Glomerular endothelial cell (primary cell): ENCODE data around the gene SLC25A47. TPM values are rescaled to one million over a fixed set of nuclear protein-coding genes. Genes with fewer than 3 reads are reported as not detected.
"Not testable (repeated sequence)": the region's sequence is repeated elsewhere in the genome, so short reads cannot be mapped to it uniquely, and the experiment has no call there.

Experiments used
- DNase-seq: peaks from one replicate; pipeline ENCODE4 v3.0.0-alpha.2; 2011; ENCODE audit warnings: low read depth, low spot score; ENCODE audit errors: extremely low read depth
- total RNA-seq: library from RNA; depleted of rRNA; stranded (reverse); fragments of >200 nt; gene quantifications from 2 replicates; pipeline ENCODE4 v1.2.3, GENCODE V29; 2015

The SLC25A47 gene, protein sequence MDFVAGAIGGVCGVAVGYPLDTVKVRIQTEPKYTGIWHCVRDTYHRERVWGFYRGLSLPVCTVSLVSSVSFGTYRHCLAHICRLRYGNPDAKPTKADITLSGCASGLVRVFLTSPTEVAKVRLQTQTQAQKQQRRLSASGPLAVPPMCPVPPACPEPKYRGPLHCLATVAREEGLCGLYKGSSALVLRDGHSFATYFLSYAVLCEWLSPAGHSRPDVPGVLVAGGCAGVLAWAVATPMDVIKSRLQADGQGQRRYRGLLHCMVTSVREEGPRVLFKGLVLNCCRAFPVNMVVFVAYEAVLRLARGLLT
- 0.05 TPM in 1 of 2 replicates, not detected in the other for total RNA-seq

- no peak for DNase-seq
Measured at GRCh38 chr14:100323121-100323941, at the start of gene SLC25A47. Gene SLC25A47, plus strand, starts transcription at chr14:100323339. Its CDS starts 76 bp downstream, at chr14:100323415.

- DNase-seq, result no peak
Measured at GRCh38 chr14:100274250-100274649, 48.9 kb upstream of the SLC25A47 start.

DNA sequence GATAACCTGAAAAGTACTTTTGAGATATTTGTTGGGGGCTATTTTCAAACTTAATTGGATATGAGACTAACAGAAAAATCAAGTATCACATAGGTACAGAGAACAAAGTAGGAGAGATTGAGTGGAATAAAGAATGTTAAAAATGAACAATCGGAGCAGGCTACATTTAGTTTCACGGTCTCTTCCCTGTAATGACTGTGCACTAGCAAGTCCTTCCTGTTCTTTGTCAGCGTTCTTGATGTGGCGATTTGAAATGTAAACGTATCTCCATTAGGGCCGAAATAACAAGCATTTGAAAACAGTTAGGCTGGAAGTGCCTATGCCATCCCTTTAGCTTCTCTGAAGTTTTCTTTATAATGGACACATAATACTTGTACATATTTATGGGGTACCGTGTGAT, 47.9 kb upstream of the SLC25A47 start:
- DNase-seq, result no peak

DNA sequence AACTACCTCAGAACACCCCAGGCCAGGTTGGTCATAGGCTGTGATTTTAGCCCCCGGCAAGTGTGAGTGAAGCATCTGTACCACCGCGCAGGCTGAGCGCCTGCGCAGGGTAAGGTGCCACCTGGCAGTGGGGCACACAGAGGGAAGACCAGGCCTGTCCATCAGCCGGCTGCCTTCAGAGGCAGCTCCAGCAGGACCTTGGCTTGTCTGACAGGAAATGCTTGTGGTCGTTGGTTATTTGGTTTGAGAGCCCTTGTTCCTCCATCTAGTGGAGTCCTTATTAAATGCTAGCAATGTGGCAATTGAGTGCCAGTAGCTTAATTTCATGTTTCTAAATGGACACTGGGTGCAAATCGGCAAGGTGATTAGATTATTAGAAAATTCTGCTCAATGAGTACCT, 44.4 kb upstream of the SLC25A47 start:
- peak; percentile 14 for DNase-seq

DNA sequence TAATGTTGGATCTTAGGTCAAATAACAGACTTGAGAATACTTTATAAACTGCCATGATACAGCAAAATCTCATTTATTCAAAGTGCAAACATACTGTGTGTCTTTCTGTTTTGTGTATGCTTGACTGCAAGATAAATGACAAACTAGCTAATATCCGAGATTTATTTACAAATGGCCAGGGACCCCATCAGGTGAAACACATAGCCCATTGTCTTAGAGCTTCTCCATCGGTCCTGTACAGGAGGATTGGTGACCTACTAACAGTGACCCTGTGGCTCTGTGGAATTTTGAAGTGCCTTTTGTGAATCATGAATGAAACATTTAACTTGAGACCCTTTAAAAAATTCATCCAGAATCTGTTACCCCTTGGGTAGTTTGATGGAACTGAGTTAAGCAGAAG, 44.0 kb upstream of the SLC25A47 start:
- DNase-seq, result no peak

DNA sequence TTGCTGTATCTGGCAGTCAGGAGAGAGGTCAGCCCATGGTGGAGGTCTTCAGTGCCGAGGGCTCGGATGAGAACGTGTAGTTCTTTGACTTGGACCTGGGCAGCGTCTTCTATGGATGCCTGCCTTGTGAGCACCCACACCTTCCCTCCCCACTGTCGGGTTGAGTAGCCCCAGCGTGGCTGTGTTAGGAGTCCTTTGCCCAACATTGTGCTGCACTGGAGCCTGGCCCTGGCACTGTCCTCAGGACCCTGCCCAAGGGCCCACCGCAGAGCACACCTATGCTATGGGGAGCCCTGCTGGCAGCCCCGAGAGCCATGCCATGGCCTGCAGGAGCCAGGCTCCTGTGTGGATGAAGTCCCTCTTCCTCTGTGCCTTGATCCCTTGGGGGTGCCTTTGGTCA, 43.6 kb upstream of the SLC25A47 start:
- DNase-seq, result no peak

GRCh38 chr14:100281286-100282082, 41.7 kb upstream of the SLC25A47 start:
- DNase-seq, result no peak

- no peak for DNase-seq
Measured at GRCh38 chr14:100282083-100282350, 41.1 kb upstream of the SLC25A47 start.

GRCh38 chr14:100282766-100283419, 40.2 kb upstream of the SLC25A47 start:
- no peak for DNase-seq

- not testable (repeated sequence) for DNase-seq
Measured at GRCh38 chr14:100283436-100283835, 39.7 kb upstream of the SLC25A47 start.

GRCh38 chr14:100283984-100284881, 38.9 kb upstream of the SLC25A47 start:
- no peak for DNase-seq

GRCh38 chr14:100285021-100285912, 37.9 kb upstream of the SLC25A47 start:
- no peak for DNase-seq

- no peak for DNase-seq
Measured at GRCh38 chr14:100285913-100286400, 37.2 kb upstream of the SLC25A47 start.

GRCh38 chr14:100286484-100287191, 36.5 kb upstream of the SLC25A47 start:
- DNase-seq, result no peak

GRCh38 chr14:100287202-100287997, 35.7 kb upstream of the SLC25A47 start:
- DNase-seq, result no peak

DNA sequence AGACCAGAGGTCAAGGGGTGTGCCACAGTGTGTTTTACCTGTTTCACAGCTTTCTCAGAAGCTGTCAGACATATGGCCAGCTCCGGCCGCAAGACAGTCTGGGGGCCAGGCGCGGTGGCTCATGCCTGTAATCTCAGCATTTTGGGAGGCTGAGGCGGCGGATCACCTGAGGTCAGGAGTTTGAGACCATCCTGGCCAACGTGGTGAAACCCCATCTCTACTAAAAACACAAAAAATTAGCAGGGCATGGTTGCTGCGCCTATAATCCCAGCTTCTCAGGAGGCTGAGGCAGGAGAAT, 35.2 kb upstream of the SLC25A47 start:
- not testable (repeated sequence) for DNase-seq

- DNase-seq, result no peak
Measured at GRCh38 chr14:100288382-100289185, 34.6 kb upstream of the SLC25A47 start.
